Measurements from ENCODE around the gene ACKR1.
A peak's percentile ranks its signal among the peaks of the same experiment; 100 is the strongest.

The ACKR1 gene

GRCh38 chr1:159228554-159228953 lies 23.9 kb downstream of the ACKR1 start:
- TF ChIP-seq, protein P1, sequence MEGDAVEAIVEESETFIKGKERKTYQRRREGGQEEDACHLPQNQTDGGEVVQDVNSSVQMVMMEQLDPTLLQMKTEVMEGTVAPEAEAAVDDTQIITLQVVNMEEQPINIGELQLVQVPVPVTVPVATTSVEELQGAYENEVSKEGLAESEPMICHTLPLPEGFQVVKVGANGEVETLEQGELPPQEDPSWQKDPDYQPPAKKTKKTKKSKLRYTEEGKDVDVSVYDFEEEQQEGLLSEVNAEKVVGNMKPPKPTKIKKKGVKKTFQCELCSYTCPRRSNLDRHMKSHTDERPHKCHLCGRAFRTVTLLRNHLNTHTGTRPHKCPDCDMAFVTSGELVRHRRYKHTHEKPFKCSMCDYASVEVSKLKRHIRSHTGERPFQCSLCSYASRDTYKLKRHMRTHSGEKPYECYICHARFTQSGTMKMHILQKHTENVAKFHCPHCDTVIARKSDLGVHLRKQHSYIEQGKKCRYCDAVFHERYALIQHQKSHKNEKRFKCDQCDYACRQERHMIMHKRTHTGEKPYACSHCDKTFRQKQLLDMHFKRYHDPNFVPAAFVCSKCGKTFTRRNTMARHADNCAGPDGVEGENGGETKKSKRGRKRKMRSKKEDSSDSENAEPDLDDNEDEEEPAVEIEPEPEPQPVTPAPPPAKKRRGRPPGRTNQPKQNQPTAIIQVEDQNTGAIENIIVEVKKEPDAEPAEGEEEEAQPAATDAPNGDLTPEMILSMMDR (IDR thresholded peaks at IDR 0.05; ENCODE audit: extremely low read depth, missing control alignments), result no peak
- no peak for DNase-seq (ENCODE audit: low spot score)

- DNase-seq (ENCODE audit: low spot score), result no peak
- TF ChIP-seq, protein P1 (IDR thresholded peaks at IDR 0.05; ENCODE audit: extremely low read depth, missing control alignments), result no peak
Observed at GRCh38 chr1:159229260-159229885, 24.7 kb downstream of the ACKR1 start.

DNA sequence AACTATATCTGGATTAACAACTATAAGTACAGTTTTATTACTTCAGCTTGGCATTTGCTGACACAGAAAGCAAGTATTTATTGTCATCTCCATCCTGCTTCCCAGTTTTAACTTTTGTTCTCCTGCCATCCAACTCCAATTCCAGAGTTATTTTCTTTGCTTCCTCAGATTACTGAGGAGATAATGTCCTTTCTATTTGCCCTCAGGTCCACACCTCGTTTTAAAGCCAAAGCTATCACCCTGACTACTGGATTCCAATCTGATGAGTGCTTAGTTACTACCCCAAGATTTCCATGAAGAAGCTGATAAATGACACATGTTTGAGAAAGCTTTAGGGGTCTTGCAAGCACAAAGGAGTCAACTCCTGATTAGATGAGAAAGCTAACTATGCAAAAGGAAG lies 25.2 kb downstream of the ACKR1 start:
- TF ChIP-seq, protein P1 (IDR thresholded peaks at IDR 0.05; ENCODE audit: extremely low read depth, missing control alignments), result no peak
- DNase-seq (ENCODE audit: low spot score), result no peak

- TF ChIP-seq, protein P1 (IDR thresholded peaks at IDR 0.05; ENCODE audit: extremely low read depth, missing control alignments), result no peak
- DNase-seq (ENCODE audit: low spot score), result peak; percentile 41
Observed at GRCh38 chr1:159239551-159240220, 35.0 kb downstream of the ACKR1 start.

DNA sequence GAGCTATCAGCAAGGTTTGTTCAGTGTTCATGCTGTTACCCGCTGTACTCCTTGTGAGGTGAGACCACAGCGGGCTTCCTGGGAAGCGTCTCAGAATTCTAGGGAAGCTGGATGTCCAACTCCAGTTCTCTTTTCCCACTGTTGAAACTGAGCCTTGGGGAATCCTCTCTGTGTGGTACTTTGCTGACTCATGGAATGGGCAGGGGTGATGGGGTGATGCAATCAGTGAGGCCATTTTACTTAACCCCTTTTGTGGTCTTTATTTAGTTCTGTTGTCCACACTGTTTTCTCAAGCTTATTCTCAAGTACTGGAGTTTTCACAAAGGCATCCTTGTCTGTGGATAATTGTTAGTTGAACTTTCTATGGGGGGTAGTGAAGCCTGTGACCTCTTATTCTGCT lies 42.6 kb downstream of the ACKR1 start:
- TF ChIP-seq, protein P1 (IDR thresholded peaks at IDR 0.05; ENCODE audit: extremely low read depth, missing control alignments), result no peak
- no peak for DNase-seq (ENCODE audit: low spot score)

- no peak for DNase-seq (ENCODE audit: low spot score)
- TF ChIP-seq, protein P1 (IDR thresholded peaks at IDR 0.05; ENCODE audit: extremely low read depth, missing control alignments), result no peak
Observed at GRCh38 chr1:159248311-159248710, 43.6 kb downstream of the ACKR1 start.

DNA sequence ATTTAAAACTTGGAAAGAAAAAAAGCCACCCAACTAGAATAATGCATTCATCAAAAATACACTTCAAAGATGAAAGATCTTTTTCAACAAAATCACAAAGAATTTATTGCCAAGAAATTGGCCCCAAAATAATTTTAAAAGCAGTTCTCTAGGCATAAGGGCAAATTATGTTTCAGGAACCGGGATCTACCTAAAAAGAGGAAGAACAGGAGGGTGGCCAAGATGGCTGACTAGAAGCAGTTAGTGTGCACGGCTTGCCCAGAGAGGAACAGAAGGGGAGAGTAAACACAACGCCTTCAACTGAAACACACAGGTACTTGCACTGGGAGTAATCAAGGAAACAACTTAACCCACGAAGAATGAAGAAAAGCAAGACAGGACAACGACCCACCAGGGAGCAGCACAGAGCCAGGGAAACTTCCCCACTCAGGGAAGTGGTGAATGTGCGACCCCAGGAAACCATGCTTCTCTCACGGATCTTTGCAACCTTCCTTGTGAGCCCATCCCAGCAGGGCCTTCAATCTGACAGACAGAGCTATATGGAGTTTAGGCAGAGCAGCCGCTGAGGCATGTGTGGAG lies 46.1 kb downstream of the ACKR1 start:
- TF ChIP-seq, protein P1 (IDR thresholded peaks at IDR 0.05; ENCODE audit: extremely low read depth, missing control alignments), result no peak
- no peak for DNase-seq (ENCODE audit: low spot score)

Data from GM20000 (cell line).